HEK293T (cell line): ENCODE measurements around the gene TRPM2.

Experiments
- BHLHE40 ChIP-seq: fragments of 450-650 bp; IDR thresholded peaks from 2 replicates; pipeline ENCODE4 v1.6.1; 2016; ENCODE audit warnings: mild to moderate bottlenecking, moderate library complexity, borderline replicate concordance
- CTBP1 ChIP-seq: fragments of 450-650 bp; IDR thresholded peaks from 2 replicates; pipeline ENCODE4 v1.6.1; 2016; ENCODE audit warnings: borderline replicate concordance
- FOXM1 ChIP-seq: fragments of 450-650 bp; IDR thresholded peaks from 2 replicates; pipeline ENCODE4 v1.6.1; 2017; ENCODE audit warnings: mild to moderate bottlenecking, borderline replicate concordance
- SP1 ChIP-seq: fragments of 450-650 bp; IDR thresholded peaks from 2 replicates; pipeline ENCODE4 v1.6.1; 2017
- SUZ12 ChIP-seq: fragments of 450-650 bp; IDR thresholded peaks from 2 replicates; pipeline ENCODE4 v1.6.1; 2016; ENCODE audit warnings: mild to moderate bottlenecking

GRCh38 chr21:44314128-44314527 lies 39.3 kb upstream of the TRPM2 start:
- TF ChIP-seq SP1 (no peak), BHLHE40 (no peak), SUZ12 (no peak), CTBP1 (no peak), FOXM1 (no peak)
